A549 (cell line): ENCODE data around the gene ADGRL3.

Experiments
- KDM1A ChIP-seq: fragments of 200-600 bp; sonication (generic); IDR thresholded peaks from 2 replicates; pipeline ENCODE4 v1.6.1; 2016; ENCODE audit warnings: low read depth, mild to moderate bottlenecking
- MAZ ChIP-seq: fragments of 150-350 bp; IDR thresholded peaks from 2 replicates; pipeline ENCODE4 v1.6.1; 2014; ENCODE audit warnings: antibody characterized with exemption, low read depth, low read length, borderline replicate concordance
- NR3C1 ChIP-seq: fragments of >200 bp; sonication (Bioruptor Twin); formaldehyde crosslinking; IDR thresholded peaks from 3 replicates; pipeline ENCODE4 v1.6.1; 2017
- PHF8 ChIP-seq: fragments of 200-600 bp; sonication (generic); IDR thresholded peaks from 2 replicates; pipeline ENCODE4 v1.6.1; 2016; ENCODE audit warnings: low read depth, mild to moderate bottlenecking, antibody characterized with exemption, moderate library complexity, borderline replicate concordance
- POLR2A ChIP-seq: IDR thresholded peaks from 2 replicates; pipeline ENCODE4 v1.6.1; 2012; ENCODE audit warnings: mild to moderate bottlenecking, low read length
- TP53 ChIP-seq: fragments of 250-450 bp; sonication (Bioruptor Pico); IDR thresholded peaks from 2 replicates; pipeline ENCODE4 v1.5.0; 2021; ENCODE audit warnings: mild to moderate bottlenecking, moderate library complexity
- TF ChIP-seq, protein P1 (sequence below): fragments of >200 bp; sonication (Bioruptor Twin); formaldehyde crosslinking; IDR thresholded peaks from 3 replicates; pipeline ENCODE4 v1.5.1; 2016
- TF ChIP-seq, protein P2 (sequence below): IDR thresholded peaks from 2 replicates; pipeline ENCODE4 v1.6.1; 2012
- TF ChIP-seq, protein P3 (sequence below): fragments of >200 bp; sonication (Bioruptor Twin); formaldehyde crosslinking; IDR thresholded peaks from 3 replicates; pipeline ENCODE4 v1.6.1; 2016

DNA sequence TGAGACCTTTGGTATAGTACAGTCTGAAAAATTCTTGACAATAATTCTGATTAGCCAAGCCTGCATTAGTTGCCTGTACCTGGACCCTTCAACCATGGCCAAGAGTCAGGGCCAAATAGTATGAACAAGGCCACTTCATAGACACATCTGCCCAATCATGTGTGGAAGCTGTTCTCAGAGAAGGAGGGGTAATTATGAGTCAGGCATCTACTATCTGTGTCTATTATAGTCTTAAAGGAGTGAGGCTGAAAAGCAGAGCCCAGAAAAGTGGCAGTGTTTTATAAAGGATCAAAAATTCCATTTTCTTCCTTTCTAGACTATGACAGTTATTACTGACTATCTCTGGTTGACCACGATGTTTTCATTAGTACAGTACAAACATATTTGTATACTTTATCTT, 5.0 kb upstream of the ADGRL3 start:
- TF ChIP-seq, protein P1, sequence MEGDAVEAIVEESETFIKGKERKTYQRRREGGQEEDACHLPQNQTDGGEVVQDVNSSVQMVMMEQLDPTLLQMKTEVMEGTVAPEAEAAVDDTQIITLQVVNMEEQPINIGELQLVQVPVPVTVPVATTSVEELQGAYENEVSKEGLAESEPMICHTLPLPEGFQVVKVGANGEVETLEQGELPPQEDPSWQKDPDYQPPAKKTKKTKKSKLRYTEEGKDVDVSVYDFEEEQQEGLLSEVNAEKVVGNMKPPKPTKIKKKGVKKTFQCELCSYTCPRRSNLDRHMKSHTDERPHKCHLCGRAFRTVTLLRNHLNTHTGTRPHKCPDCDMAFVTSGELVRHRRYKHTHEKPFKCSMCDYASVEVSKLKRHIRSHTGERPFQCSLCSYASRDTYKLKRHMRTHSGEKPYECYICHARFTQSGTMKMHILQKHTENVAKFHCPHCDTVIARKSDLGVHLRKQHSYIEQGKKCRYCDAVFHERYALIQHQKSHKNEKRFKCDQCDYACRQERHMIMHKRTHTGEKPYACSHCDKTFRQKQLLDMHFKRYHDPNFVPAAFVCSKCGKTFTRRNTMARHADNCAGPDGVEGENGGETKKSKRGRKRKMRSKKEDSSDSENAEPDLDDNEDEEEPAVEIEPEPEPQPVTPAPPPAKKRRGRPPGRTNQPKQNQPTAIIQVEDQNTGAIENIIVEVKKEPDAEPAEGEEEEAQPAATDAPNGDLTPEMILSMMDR = no peak
- TF ChIP-seq, protein P2, sequence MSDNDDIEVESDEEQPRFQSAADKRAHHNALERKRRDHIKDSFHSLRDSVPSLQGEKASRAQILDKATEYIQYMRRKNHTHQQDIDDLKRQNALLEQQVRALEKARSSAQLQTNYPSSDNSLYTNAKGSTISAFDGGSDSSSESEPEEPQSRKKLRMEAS = no peak
- TF ChIP-seq PHF8 (no peak), KDM1A (no peak), MAZ (no peak), NR3C1 (no peak), POLR2A (no peak), TP53 (CRISPR knock-in tag) (no peak)
- TF ChIP-seq, protein P3, sequence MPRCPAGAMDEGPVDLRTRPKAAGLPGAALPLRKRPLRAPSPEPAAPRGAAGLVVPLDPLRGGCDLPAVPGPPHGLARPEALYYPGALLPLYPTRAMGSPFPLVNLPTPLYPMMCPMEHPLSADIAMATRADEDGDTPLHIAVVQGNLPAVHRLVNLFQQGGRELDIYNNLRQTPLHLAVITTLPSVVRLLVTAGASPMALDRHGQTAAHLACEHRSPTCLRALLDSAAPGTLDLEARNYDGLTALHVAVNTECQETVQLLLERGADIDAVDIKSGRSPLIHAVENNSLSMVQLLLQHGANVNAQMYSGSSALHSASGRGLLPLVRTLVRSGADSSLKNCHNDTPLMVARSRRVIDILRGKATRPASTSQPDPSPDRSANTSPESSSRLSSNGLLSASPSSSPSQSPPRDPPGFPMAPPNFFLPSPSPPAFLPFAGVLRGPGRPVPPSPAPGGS = no peak
